ENCODE data around the gene FGD3. TPM values are rescaled to one million over a fixed set of nuclear protein-coding genes. Genes with fewer than 3 reads are reported as not detected.
"Not testable (repeated sequence)": the region's sequence is repeated elsewhere in the genome, so short reads cannot be mapped to it uniquely, and the experiment has no call there.

The FGD3 gene
- polyA plus RNA-seq, 3 donors: 5.2 to 5.6 (median 5.4) TPM

DNA sequence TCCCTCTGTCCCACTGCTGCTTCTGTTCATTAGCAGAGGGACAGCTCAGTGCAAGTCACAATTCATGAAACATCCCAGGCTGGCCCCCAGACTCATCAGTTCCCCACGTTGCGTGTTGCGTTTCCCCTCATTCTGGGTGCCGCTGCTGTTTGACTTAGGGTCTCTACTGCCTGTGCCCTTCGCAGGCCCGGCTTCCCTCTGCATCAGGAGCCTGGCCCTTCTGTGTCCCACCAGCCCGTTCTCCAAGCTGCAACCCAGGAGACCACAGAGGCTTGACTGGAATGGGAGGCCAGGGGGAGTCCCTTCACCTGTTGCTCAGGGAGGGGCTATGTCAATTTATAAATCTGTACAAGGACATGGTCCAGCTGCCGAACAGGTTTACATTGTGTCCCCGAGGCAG, 57.2 kb downstream of the FGD3 start:
- no peak for DNase-seq (ENCODE audit: low read depth in 3 of 3, low spot score in 2 of 3)

DNA sequence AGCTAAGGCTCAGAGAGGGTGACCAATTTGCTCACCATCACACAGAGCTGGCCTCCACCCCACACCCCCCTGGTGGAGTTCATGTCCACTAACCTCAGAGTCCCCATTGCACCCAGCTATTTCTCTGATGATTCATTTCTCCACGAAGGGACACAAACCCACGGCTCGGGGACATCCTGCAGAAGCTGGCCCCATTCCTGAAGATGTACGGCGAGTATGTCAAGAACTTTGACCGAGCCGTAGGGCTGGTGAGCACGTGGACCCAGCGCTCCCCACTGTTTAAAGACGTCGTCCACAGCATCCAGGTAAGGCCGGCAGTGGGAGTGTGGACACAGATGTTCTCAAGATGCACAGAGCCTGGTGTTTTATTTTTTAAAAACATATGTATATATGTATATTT, 58.6 kb downstream of the FGD3 start:
- DNase-seq (ENCODE audit: low read depth in 3 of 3, low spot score in 2 of 3): no peak

DNA sequence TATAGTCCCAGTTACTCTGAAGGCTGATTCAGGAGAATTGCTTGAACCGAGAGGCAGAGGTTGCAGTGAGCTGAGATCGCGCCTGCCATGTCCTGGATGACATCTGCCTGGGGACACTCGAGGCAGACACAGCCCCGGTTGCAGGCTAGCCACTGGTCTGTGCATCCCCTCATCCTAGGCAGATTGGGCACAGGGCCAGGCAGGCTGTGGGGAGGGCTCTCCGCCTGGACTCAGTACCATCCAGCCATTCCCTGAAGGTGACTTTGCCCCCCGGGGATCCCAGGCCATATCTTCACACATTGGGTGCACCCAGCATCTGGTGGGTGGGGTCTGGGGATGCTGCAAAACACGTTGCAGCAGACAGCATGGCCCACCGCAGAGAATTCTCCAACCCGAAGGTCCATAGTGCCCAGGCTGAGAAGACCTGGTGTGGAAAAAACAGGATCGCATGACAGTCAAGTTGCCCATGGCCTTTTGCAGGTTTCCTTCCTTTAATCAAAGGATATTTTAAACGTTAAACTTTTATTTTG, 60.3 kb downstream of the FGD3 start:
- DNase-seq (ENCODE audit: low read depth in 3 of 3, low spot score in 2 of 3): no peak

- no peak for DNase-seq (ENCODE audit: low read depth in 3 of 3, low spot score in 2 of 3)
These were observed 61.1 kb downstream of the FGD3 start for GRCh38 chr9:93008457-93008856.

DNA sequence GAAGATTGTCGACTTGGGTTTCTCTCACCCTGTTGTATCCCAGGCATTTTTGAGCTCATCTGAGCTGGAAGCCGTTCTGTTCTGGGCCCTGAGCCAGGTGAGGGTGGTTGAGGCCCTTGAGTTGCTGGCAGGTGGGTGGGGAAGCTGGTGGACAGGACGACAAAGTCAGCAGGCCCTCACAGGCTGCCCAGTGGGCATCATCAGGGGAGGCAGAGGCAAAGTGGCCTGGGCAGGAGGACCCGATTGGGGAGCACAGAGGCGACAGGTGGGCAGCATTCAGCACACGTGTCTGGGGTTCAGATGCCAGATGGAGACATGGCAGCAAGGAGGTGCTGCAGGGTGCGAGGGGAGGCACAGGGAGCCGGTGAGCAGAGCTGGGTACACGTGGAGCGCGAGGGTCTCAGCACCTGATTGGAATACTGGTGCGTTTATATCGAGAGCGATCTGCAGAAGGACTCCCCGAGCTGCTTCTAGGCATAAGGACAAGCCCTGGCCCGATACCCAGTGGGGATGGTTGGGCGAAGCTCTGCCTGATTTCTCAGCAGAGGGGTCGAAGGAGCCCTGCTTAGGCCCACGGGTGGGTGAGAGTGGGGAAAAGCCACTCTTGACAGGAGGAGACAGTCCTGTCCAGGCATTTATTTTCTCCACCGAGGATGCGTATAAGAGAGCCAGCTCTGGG, 62.2 kb downstream of the FGD3 start:
- no peak for DNase-seq (ENCODE audit: low read depth in 3 of 3, low spot score in 2 of 3)

- DNase-seq (ENCODE audit: low read depth in 3 of 3, low spot score in 2 of 3): no peak
These were observed 62.7 kb downstream of the FGD3 start for GRCh38 chr9:93010056-93010455.

- DNase-seq (ENCODE audit: low read depth in 3 of 3, low spot score in 2 of 3): no peak
These were observed 63.4 kb downstream of the FGD3 start for GRCh38 chr9:93010704-93011103.

DNA sequence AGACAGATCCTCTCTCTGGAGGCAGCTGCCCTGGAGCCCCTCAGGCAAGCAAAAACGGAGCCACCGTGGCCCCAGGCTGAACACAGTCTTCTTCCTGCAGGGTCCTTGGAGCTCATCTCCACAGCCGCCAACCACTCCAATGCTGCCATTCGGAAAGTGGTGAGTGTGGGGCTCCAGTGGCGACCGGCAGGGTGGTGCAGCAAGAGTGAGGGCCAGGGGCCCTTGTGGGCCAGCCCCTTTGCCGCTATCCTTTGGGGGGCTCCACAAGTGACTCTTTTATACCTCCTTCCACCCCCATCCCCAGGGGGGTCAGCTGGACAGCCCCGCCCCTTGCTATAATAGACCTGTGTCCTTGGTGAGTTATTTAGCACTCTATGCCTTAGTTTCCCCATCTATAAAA, 63.8 kb downstream of the FGD3 start:
- no peak for DNase-seq (ENCODE audit: low read depth in 3 of 3, low spot score in 2 of 3)

DNA sequence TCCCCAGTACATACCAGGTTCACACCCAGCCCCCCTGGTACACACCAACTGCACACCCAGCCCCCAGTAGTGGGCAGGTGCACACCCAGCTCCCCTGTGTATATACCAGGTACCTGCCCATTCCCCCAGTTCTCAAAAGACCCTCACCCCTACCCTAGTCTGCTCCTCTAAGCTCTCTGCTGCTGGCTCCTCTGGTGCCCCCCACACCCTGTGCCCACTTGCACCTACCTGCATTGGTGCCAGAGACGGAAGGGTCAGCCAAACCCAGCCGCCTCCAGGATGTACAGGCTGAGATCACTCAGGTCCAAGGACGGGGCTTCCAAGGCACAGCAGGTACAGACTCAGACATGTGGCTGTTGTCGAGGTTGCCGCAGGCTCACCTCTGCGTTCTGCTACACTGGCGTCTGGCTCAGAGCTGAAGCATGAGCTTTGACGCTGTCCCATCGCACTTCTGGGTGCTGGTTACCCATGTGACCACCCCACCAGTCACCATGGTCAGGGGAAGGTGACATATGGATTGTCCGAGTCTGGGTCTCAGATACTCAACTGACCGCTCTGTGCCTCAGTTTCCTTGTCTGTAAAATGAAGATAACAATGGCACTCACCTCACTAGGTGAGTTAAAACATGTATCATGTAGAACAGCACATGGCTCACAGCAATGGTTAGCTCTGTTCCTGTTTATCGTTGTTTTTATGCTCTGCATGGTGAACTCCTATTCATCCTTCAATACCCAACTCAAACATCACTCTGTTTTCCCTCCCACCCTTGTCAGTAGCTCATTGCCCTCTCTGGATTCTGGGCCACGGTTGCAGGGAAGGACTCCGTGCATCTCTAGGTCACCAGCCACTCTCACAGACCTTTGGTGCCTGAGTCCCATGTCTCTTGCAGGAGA, 65.9 kb downstream of the FGD3 start:
- DNase-seq (ENCODE audit: low read depth in 3 of 3, low spot score in 2 of 3): no peak

- no peak for DNase-seq (ENCODE audit: low read depth in 3 of 3, low spot score in 2 of 3)
These were observed 66.7 kb downstream of the FGD3 start for GRCh38 chr9:93013856-93014582.

- not testable (repeated sequence) for DNase-seq (ENCODE audit: low read depth in 3 of 3, low spot score in 2 of 3)
These were observed 67.9 kb downstream of the FGD3 start for GRCh38 chr9:93015190-93015589.

- DNase-seq (ENCODE audit: low read depth in 3 of 3, low spot score in 2 of 3): no peak
These were observed 70.3 kb downstream of the FGD3 start for GRCh38 chr9:93017621-93018020.

DNA sequence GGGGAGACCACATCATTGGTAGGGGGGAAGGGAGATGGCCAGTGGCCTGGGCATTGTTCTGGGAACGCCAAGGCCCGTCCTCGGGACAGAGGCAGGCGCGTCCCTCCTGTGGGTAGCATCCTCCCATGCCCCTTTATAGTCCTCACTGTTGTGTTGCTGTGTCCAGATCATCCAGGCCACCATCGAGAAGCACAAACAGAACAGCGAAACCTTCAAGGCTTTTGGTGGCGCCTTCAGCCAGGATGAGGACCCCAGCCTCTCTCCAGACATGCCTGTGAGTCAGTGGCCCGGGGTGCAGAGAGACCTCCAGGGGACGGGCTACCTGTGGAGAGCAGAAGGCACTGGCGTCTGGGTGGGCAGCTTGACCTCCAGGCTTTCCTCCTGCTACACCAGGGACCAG, 72.8 kb downstream of the FGD3 start:
- DNase-seq (ENCODE audit: low read depth in 3 of 3, low spot score in 2 of 3): no peak

- no peak for DNase-seq (ENCODE audit: low read depth in 3 of 3, low spot score in 2 of 3)
These were observed 73.7 kb downstream of the FGD3 start for GRCh38 chr9:93020771-93021670.

GRCh38 chr9:93022066-93022465, 74.7 kb downstream of the FGD3 start:
- no peak for DNase-seq (ENCODE audit: low read depth in 3 of 3, low spot score in 2 of 3)

GRCh38 chr9:93022721-93023520, 75.6 kb downstream of the FGD3 start:
- DNase-seq (ENCODE audit: low read depth in 3 of 3, low spot score in 2 of 3): no peak

DNA sequence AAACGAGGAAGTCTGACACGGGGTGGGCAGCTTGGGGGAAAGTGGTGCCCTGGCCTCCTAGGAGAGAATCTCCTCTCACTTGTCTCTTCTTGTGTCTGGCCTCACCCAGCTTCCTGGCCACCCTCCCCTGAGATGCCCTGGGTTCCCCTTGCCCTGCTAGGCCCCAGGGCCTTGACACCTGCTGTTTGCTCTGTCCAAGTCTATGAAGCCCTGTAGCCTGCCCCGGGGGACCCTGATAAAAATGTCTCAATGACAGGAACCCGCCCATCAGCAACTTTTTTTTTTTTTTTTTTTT, 76.1 kb downstream of the FGD3 start:
- no peak for DNase-seq (ENCODE audit: low read depth in 3 of 3, low spot score in 2 of 3)

DNA sequence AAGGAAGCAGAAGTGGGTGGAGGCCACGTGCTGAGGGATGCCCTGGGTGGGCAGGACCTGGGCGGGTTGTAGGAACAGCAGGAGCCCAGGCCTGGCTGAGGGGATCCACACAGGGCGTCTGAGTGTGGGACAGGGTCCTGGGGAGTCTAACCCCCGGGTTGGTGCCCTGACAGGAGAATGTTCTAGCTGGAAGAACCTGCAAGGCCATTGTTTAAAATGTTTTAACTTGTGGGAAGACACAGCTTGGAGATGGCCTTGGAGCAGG, 77.3 kb downstream of the FGD3 start:
- no peak for DNase-seq (ENCODE audit: low read depth in 3 of 3, low spot score in 2 of 3)

- no peak for DNase-seq (ENCODE audit: low read depth in 3 of 3, low spot score in 2 of 3)
These were observed 77.8 kb downstream of the FGD3 start for GRCh38 chr9:93024986-93025630.

Measured in right renal cortex interstitium (tissue), 3 donors.